Measurements from ENCODE around the gene ESR2.
"Not testable (repeated sequence)": the region's sequence is repeated elsewhere in the genome, so short reads cannot be mapped to it uniquely, and the experiment has no call there.

ESR2 gene

GRCh38 chr14:64081174-64081746 lies 212.9 kb downstream of the ESR2 start:
- DNase-seq (ENCODE audit: low read depth): no peak

- no peak for DNase-seq (ENCODE audit: low read depth)
Observed at GRCh38 chr14:64080452-64080851, 213.7 kb downstream of the ESR2 start.

GRCh38 chr14:64075613-64076005 lies 218.6 kb downstream of the ESR2 start:
- no peak for DNase-seq (ENCODE audit: low read depth)

GRCh38 chr14:64074961-64075612 lies 219.1 kb downstream of the ESR2 start:
- no peak for DNase-seq (ENCODE audit: low read depth)

- no peak for DNase-seq (ENCODE audit: low read depth)
Observed at GRCh38 chr14:64069634-64070359, 224.4 kb downstream of the ESR2 start.

GRCh38 chr14:64064447-64064846 lies 229.7 kb downstream of the ESR2 start:
- DNase-seq (ENCODE audit: low read depth): no peak

GRCh38 chr14:64062381-64063115 lies 231.6 kb downstream of the ESR2 start:
- no peak for DNase-seq (ENCODE audit: low read depth)

GRCh38 chr14:64061706-64062105 lies 232.5 kb downstream of the ESR2 start:
- no peak for DNase-seq (ENCODE audit: low read depth)

- DNase-seq (ENCODE audit: low read depth): no peak
Observed at GRCh38 chr14:64061115-64061514, 233.1 kb downstream of the ESR2 start.

GRCh38 chr14:64060648-64061096 lies 233.5 kb downstream of the ESR2 start:
- DNase-seq (ENCODE audit: low read depth): no peak

GRCh38 chr14:64060199-64060545 lies 234.0 kb downstream of the ESR2 start:
- no peak for DNase-seq (ENCODE audit: low read depth)

- DNase-seq (ENCODE audit: low read depth): no peak
Observed at GRCh38 chr14:64059454-64060198, 234.5 kb downstream of the ESR2 start.

GRCh38 chr14:64053694-64054669 lies 240.2 kb downstream of the ESR2 start:
- no peak for DNase-seq (ENCODE audit: low read depth)

- DNase-seq (ENCODE audit: low read depth): no peak
Observed at GRCh38 chr14:64049616-64050381, 244.4 kb downstream of the ESR2 start.

- DNase-seq (ENCODE audit: low read depth): no peak
Observed at GRCh38 chr14:64045091-64045490, 249.1 kb downstream of the ESR2 start.

GRCh38 chr14:64043296-64043695 lies 250.9 kb downstream of the ESR2 start:
- DNase-seq (ENCODE audit: low read depth): not testable (repeated sequence)

GRCh38 chr14:64040044-64040443 lies 254.1 kb downstream of the ESR2 start:
- DNase-seq (ENCODE audit: low read depth): no peak

GRCh38 chr14:64038841-64039542 lies 255.2 kb downstream of the ESR2 start:
- DNase-seq (ENCODE audit: low read depth): no peak
